GM21737 (cell line): ENCODE measurements around the gene SFMBT1.

Source experiments
- ATAC-seq: cut with Tn5 transposase; IDR thresholded peaks from one replicate; pipeline ENCODE4 v1.9.1; 2021; ENCODE audit warnings: mild to moderate bottlenecking, moderate library complexity; ENCODE audit not compliant: unreplicated experiment

SFMBT1 gene, protein sequence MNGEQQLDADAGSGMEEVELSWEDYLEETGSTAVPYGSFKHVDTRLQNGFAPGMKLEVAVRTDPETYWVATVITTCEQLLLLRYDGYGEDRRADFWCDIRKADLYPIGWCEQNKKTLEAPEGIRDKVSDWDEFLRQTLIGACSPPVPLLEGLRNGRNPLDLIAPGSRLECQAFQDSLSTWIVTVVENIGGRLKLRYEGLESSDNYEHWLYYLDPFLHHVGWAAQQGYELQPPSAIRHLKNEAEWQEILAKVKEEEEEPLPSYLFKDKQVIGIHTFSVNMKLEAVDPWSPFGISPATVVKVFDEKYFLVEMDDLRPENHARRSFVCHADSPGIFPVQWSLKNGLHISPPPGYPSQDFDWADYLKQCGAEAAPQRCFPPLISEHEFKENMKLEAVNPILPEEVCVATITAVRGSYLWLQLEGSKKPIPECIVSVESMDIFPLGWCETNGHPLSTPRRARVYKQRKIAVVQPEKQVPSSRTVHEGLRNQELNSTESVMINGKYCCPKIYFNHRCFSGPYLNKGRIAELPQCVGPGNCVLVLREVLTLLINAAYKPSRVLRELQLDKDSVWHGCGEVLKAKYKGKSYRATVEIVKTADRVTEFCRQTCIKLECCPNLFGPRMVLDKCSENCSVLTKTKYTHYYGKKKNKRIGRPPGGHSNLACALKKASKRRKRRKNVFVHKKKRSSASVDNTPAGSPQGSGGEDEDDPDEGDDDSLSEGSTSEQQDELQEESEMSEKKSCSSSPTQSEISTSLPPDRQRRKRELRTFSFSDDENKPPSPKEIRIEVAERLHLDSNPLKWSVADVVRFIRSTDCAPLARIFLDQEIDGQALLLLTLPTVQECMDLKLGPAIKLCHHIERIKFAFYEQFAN

DNA sequence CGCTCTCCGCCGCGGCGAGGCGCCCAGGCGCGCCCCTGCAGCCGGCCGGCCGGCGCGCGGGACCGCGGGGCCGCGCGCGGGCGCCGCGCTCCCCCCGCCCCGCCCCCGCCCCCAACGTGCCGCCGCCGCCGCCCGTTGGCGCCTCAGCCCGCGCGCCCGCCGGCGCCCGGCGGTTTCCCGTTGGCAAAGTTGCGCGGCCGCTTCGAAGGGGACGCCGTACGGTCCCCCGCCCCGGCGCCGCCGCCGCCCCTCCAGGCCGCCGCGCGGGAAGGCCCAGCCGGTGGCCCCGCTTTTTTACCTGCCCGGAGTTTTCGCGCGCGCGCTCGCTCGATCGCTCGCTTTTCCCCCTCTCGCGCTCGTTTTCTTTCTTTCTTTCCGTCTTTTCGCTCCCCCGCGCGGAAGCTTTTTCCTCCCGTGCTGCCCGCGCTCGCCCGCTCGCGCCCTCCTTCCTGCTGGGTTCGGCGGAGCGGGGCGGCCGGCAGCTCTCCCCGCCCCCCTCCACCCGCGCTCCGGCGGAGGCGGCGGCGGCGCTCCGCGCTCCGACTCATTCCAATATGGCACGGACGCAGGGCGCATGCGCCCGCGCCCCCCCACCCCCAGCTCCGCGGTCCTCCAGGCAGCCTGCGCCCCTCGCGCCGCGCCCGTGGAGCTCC lies at the start of gene SFMBT1:
Gene SFMBT1, minus strand, starts transcription at position 556 of the 653 bp plus-strand sequence. CDS start 76,945 bp downstream, outside the sequence.
- ATAC-seq, result peak; percentile 43

DNA sequence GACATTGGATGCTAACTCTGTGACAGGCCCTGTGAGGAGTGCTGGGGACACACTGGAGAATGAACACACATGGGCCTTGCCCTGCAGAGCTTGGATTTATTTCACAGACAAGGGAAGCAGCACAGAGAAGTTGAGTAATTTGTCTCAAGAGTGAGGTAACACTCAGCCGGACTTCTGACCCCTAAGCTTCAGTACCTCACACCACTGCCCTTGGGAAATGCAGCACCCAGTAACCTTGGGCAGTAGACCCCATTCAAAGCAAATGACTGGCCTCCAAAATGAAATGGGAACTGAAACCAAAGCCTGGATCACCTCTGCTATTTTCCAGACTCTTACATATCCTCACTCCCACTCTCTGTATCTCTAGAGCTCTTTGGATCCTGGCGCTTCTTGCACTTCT lies 47.1 kb upstream of the SFMBT1 start:
- no peak for ATAC-seq

DNA sequence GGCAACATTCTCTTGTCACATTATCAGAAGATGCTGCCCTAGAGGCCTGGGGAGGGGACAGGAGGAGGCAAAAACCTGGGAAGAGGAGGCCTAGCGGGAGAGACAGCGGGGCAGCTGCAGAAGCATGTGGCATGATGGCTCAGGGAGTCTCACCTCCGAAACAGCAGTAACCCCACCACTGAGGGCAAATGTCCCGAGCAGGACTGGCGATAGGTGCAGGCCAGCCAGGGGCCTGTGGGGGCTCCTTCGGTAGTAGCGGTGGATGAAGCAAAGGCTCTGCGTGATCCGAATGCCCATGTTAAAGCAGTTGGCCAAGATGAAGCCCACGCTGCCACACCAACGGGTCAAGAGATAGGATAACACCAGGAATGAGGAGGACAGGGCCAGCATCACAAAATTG lies 46.3 kb upstream of the SFMBT1 start:
- no peak for ATAC-seq

DNA sequence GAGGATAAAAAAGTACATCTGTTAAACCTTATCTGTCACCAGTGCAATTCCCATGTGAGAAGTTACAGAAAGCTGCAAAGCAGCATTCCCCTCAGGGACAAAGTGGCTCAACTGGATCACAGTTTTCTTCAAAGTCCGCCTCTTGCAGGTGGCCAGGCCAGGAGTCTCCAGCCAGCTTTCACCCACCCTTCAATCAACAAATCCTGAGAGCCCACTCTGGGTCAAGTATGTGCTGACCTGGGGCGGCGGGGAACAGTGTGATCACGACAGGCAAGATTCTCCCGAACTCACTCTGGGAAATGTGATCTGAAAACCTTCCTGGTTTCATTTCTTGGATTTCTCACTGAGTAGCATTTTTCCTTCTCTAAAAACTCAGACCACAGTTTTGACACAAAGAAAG lies 45.1 kb upstream of the SFMBT1 start:
- no peak for ATAC-seq

DNA sequence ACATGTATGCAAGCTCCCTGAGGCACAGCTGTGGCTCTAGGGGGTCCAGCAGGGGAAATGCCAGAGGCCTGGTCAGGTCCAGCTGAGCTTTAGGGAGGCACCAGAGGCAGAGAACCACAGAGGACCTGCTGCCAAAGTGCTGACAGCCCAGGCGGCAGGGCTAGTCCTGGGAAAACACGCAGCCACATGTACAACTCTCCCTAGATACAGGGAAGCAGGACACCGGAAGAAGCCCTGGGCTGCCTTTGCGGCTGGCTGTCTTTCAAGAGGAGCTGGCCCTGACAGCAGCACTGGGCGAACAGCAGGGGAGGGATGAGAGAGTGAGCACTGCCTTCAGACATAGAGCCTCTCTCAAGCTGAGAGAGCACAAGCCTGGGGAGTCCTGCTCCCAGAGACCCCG lies 43.6 kb upstream of the SFMBT1 start:
- no peak for ATAC-seq

DNA sequence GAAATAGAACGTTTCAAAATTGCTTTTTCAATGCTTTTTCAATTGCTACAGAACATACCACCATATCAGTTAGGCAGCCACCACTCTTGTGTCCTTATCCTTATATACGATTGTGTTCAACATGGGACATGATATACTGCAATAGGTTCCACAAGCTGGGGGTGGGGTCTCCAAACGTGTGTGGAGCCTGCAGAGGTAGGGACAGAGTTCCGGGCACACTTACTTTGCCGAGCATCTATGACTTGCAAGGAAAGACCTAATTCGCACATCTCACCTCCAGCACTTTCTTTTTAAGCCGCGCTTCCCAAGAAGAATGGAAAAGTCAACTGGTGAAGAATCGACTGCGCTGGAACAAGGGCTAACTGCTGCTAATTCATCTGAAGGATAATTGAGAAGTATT lies 39.6 kb upstream of the SFMBT1 start:
- no peak for ATAC-seq

DNA sequence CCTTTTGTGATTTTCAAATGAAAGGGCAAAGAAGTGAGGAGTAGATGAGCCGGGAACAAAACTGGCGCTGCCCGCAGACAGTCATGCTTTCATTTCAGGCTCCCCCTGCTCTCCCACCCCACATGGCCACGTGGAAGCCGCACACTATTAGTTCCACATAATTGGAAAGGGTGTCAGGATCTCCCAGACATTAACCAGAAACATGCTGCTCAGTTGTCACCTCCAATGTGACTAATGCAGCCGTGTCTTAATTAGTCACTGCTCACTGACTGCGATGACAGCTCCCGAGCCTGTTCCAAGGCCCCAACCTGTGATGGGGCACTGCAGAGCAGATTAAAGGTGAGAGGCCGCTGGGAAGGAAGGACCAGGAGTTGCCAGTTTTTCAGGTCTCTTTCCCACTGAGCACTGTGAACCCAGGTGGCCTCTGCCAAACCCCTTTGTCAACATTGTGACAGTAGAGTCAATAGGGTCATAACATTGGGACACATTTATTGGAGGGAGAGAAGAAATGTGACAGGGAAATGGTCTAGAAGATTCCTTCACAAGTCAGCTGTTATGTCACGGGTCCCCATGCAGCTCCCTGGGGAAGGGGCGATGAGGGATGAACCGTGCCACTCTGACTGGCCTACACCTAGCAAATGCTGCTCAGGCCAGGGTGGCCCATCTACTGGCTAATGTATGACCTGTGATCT lies 38.6 kb upstream of the SFMBT1 start:
- ATAC-seq, result no peak

DNA sequence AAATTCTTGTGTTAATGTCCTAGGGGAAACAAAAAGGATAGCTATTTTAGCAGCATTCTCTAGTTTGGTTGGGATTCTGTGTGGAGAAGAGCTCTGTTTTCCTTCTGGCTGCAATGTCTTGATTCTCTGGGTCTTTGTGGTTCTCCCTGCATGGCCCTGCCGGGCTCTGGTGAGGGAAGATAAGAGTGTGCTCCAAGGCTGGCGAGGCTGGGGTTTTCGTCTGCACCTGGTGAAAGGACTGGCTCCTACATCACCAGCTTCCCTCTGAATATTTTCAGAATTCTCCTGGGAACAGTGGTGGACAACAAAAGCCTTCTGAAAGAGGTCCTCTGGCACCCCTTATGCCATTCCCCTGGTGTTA lies 38.1 kb upstream of the SFMBT1 start:
- no peak for ATAC-seq

DNA sequence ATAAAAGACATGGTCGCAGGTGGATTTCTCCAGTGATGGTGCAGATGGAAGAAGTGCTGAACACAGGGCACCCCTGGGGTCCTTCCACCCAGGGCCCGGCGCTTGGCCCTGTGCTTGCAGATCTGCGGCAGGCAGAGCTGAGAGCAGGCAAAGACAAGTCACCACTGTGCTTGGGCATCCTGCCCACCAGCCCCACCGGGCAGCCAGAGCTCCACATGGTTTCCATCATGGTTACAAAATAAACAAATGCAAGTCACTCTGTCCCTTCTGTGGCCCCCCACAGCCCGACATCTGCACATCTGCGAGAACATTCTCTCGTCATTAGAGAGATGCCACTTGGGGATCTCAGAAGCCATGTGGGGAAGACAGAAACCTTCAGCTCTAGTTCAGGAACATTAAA lies 37.6 kb upstream of the SFMBT1 start:
- ATAC-seq, result no peak

DNA sequence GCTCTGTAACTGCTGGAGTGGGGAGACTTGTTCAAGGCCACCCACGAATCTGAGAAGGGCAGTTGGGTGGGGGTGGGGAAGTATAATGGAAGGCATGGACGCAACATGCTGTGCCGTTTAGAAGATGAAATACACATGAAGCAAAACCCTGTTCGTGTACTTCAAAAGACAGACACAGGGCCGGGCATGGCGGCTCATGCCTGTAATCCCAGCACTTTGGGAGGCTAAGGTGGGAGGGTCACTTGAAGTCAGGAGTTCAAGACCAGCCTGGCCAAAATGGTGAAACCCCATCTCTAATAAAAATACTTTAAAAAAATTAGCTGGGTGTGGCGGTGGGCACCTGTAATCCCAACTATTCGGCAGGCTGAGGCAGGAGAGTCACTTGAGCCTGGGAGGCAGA lies 36.9 kb upstream of the SFMBT1 start:
- ATAC-seq, result no peak

DNA sequence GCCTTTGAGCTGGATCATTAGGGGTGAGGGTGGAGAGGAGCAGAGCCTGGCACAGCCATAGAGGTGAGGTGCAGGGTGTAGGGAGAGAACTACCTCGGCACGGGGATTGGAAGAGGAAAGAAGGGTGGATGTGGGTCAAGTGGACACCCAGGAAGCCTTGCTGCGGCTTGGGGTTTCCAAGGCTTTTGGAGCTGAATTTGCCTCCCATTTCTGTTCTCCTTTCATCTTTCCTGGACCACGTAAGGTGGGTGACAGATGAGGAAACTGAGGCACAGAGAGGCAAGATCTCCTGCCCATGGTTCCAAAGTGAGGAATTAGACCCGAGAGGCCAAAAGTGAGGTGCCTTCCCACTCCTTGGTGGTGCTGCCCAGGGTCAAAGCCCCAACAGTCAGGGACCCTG lies 35.4 kb upstream of the SFMBT1 start:
- ATAC-seq, result no peak

DNA sequence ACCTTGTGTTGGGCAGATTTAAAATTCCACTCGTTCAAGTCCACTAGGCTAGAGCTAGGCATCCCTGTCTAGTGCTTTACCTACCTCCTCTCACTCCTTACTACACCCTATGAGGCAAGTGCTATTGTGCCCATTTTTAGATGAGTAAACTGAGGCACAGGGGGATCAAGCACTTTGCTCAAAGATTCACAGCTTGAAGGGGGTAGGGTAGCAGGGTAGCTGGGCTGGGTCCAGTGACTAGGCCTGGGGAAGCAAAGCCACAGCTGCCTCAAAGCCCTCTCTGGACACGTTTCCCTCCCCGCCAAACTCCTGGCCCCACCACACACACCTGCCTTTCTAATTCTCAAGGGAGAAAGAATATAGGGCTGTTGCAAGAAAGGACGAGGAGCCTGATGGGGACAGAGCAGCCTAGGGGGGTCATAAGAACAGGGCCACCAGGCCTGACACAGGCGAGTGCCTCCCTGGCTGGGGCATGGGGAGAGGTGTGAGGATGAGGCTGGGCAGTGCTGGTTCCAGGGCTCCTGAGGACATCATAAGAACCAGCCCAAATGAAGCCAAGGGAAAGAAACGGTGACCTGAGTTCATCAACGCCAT lies 34.8 kb upstream of the SFMBT1 start:
- no peak for ATAC-seq

DNA sequence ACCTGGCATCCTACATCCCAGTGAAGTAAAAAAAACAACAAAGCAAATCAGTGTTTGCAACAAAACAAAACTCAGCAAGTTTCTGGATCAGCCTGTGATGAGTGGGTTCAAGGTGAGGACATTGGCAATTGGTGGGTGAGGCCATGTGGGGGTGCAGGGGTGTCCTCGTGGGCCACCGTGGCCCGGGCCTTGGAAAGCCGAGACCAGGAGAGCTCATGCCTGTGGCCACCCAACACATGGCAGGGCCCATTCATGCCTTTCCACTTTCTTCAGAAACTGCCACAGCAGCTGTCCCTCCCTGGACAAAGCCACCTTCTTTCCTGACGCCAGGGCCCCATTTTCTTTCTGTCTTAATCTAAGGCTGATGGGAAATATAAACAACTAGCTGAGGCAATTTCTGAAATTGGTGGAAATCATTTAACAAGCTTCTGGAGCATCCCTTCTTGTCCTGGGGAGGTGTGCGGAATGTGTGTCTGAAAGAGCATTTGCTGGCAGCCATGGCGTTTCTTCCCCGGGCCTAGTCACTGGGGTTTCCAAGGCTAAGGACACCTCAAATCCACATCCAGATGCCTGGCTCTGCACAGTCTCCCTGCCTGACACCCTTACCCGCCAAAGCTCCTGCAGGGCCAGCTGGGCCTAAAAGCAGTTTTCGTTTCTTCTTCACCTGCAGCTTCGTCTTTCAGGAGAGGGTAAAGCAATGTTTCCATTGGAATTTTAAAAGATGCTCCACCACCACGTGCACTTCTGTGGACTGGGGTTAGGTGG lies 34.1 kb upstream of the SFMBT1 start:
- ATAC-seq, result no peak

DNA sequence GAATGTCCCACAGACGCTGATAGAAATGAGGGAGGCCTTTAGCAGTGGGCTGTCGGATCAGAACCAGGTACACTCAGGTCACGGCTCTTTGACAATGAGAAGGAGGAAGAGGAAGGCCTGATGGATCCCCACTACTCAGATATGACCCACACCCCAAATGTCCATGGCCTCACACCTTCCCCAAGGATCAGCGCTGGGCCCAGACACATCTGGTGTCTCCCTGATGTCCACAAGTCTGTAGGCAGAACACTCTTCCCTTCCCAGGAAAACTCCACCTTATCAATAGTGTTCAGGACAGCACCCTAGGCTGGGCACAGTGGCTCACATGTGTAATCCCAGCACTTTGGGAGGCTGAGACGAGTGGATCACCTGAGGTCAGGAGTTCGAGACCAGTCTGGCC lies 33.3 kb upstream of the SFMBT1 start:
- ATAC-seq, result no peak

DNA sequence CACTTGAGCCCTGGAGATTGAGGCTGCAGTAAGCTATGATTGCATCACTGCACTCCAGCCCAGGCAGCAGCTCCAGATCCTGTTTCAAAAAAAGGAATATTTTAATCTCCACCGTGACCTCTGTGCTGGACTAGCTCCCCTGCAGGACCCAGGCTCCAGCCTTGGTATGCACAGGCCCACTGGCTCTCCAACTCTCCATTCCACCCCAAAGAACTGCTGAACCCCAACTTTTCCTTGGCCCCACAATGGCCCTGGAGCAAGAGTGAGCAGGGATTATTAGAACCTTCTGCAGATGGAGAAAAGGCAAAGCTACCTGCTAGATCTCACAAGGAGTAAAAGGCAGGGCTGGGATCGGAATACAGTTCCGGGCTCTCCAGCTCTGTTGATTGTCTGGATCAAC lies 32.8 kb upstream of the SFMBT1 start:
- no peak for ATAC-seq

DNA sequence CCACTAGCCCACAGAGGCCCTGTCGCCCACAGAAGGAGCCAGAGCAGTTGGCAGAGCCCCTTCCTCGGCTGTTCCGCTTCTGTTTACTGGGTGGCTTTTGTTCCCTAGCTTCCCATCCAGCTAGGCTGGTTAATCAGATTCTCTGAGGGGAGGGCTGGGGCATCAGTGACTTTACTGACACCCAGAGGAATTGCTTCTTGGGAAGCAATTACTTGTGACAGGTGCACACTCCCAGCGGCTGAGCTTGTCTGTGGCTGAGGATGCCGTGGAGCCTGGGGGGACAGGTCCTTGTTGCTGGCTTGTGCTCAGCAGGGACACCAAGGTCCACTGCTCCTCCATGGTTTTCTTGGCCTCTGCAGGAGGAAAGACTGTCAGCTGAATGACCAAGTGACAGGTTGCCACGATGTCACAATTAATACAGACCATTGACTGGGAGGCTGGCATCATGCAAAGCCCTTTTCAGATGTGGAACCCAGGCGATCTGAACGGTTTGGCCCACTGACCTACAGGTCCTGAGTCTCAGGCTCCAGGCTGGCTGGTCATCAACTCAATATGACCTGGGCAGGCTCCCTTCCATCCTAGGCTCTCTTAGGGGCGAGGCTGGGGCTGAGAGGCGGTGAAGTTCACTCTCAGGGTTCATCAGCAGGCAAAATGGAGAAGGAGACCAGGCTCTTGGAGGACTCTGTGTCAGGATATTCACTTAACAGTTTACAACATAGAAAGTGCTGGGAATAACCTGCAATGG lies 31.8 kb upstream of the SFMBT1 start:
- no peak for ATAC-seq

DNA sequence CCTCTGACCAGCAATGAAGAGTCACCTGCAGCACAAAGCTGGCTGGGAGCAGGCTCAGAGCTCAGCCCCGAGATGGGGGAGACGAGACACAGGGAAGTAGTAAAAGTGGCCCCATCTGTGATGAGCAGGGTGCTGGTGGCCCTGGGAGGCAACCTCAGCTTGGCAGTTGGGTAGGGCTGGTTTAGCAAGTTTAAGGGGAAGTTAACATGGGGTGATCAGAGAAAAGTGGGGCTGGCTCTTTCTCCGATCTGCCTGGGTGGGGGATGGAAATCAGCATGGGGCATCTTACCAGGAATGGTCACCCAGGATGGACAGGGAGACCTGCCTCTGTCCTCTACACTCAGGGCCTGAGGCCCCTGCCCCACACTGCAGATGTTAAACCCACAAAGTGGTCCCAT lies 29.9 kb upstream of the SFMBT1 start:
- no peak for ATAC-seq

DNA sequence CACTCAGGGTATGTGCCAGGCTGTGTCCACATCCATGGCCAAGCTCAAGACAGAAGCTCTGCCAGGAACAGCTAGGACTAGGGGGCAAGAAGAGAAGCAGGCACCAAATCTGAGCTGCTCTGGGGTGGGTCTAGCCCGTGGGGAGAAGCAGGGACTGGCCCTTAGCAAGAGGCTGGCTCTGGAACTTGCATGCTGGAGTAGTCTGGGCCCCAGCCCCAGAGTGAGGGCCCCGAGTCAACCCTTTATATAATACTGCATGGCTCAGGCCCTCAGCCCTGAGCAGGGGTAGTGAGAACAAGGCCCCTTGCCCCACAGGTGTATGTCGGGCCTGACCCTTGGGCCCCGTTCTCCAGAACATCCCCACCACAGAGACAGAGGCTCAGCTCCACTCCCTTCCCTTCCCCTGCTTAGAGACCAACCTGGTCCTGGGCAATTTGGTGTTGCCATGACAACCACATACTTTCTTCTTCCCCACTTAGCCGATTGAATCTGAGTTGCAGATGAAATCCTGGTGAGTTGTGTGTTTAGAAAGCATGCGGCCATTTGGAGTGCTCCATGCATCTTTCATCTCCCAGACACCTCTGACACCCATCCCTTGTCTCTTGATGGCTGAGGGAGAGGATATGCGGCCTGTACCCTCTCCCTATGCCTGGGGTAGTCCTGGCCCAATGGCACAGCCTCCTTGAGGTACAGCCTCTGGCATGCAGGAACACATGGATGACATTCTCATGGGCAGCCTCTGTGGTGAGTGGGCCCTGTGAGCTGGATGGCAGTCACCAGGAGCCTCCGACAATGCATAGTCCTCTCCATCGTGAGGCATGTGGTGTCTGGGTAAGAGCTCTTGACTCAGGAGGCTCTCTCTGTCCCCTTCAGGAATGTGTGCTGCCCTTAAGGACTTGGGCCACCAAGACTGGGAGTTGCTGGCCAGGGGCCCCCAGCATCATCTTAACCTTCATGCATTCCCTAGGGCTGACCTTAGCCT lies 29.2 kb upstream of the SFMBT1 start:
- no peak for ATAC-seq
